Measurements from ENCODE around the gene TSEN2. TPM values are rescaled to one million over a fixed set of nuclear protein-coding genes. Genes with fewer than 3 reads are reported as not detected.
A peak's percentile ranks its signal among the peaks of the same experiment; 100 is the strongest.

Gene TSEN2
- polyA plus RNA-seq, 3 donors = 3.2 to 7.3 (median 3.9) TPM

DNA sequence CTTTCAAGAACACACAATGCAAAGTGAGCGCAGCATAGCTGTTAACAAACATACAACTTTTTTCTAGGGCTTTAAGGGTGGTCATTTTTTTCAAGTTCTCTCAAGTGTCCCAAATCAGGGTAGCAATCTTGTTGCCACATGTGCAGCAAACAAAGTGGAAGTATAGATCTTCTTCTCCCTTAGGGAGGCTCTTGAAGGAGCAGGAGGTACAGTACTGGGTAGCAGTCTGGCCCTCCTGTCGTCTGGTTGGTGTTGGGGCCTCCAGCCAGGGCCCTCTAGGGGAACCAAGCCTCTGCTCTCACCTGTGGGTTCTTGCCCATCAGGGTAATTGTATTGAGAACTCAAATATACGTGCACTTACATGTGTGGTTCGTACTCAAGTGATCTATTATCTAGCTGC, 98.5 kb downstream of the TSEN2 start:
- H4K20me1 ChIP-seq (ENCODE audit: insufficient read depth, low read length) = peaks cover 65% of the 10 kb centered on the region
- H3K4me2 ChIP-seq (replicated peaks; ENCODE audit: extremely low read depth, low read length, poor library complexity, severe bottlenecking) = no peak overlapping the region
- no peak overlapping the region for H3K9ac ChIP-seq (ENCODE audit: insufficient read depth, low read length, poor library complexity, severe bottlenecking)
- peaks cover 5% of the 10 kb centered on the region for H3K79me2 ChIP-seq (ENCODE audit: insufficient read depth, low read length)
- Mint-ChIP-seq H3K4me1 (peaks cover 8% of the 10 kb centered on the region), H3K27ac (peak overlapping the region in 1 of 7 donors; percentile 5), H3K36me3 (peaks cover 81 to 92% of the 10 kb centered on the region in 2 donors), H3K9me3 (no peaks in the 10 kb centered on the region), H3K27me3 (ENCODE audit: low read depth in 3 of 3) (no peaks in the 10 kb centered on the region), H3K4me3 (no peak overlapping the region)
- no peak overlapping the region for H2AFZ ChIP-seq (ENCODE audit: insufficient read depth, low read depth, low read length, poor library complexity, severe bottlenecking)
- H3K9me3 ChIP-seq (replicated peaks in 1 of 2; ENCODE audit: control insufficient read depth in 1 of 2, insufficient read depth in 1 of 2, low read length in 2 of 2) = no peaks in the 10 kb centered on the region
- intact Hi-C loops (cut with micrococcal nuclease) = no loop called here
- H3K27me3 ChIP-seq (ENCODE audit: control insufficient read depth in 2 of 2, insufficient read depth in 2 of 2, low read length in 2 of 2) = no peaks in the 10 kb centered on the region
- TF ChIP-seq, protein P1, sequence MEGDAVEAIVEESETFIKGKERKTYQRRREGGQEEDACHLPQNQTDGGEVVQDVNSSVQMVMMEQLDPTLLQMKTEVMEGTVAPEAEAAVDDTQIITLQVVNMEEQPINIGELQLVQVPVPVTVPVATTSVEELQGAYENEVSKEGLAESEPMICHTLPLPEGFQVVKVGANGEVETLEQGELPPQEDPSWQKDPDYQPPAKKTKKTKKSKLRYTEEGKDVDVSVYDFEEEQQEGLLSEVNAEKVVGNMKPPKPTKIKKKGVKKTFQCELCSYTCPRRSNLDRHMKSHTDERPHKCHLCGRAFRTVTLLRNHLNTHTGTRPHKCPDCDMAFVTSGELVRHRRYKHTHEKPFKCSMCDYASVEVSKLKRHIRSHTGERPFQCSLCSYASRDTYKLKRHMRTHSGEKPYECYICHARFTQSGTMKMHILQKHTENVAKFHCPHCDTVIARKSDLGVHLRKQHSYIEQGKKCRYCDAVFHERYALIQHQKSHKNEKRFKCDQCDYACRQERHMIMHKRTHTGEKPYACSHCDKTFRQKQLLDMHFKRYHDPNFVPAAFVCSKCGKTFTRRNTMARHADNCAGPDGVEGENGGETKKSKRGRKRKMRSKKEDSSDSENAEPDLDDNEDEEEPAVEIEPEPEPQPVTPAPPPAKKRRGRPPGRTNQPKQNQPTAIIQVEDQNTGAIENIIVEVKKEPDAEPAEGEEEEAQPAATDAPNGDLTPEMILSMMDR (IDR thresholded peaks at IDR 0.05) = no peak
- no peaks in the 10 kb centered on the region for H3K4me1 ChIP-seq (ENCODE audit: control insufficient read depth in 1 of 2, insufficient read depth in 2 of 2, low read length in 2 of 2)
- H3K36me3 ChIP-seq (replicated peaks in 1 of 2; ENCODE audit: control insufficient read depth in 1 of 2, insufficient read depth in 2 of 2, low read length in 2 of 2) = peaks cover 83 to 94% of the 10 kb centered on the region in 2 donors
- peak overlapping the region in 1 of 2 donors; percentile 27 for H3K27ac ChIP-seq (ENCODE audit: low read depth in 1 of 2, low read length in 2 of 2)
- DNase-seq = no peak
- no peak overlapping the region for H3K4me3 ChIP-seq (replicated peaks in 1 of 3; ENCODE audit: low read depth in 2 of 3, low read length in 3 of 3)
- 100% methylated on average over 2 of the region's 4 CpGs for WGBS (ENCODE audit: insufficient coverage)

Small RNA genes lying within 50 kb of the gene (small RNA-seq; reads per million reads assigned to genes)
- gene RF00017 (ENCODE audit: insufficient read length, low read depth) (not detected), gene RNA5SP123 (ENCODE audit: insufficient read length, low read depth) (not detected), gene RNU6-377P (ENCODE audit: insufficient read length, low read depth) (not detected)

Other genes with a start within 250 kb of the TSEN2 start
- gene PPARG, start 195.4 kb upstream of the TSEN2 start, polyA plus RNA-seq = 1 to 10 TPM in 1 of 3 donors, under 1 TPM in 2; 0.56 to 2.0 (median 0.97) TPM
- gene MKRN2OS, start 61.0 kb downstream of the TSEN2 start, polyA plus RNA-seq = not detected
- gene MKRN2, start 72.6 kb downstream of the TSEN2 start, polyA plus RNA-seq = 10 to 100 TPM; 18.2 to 30.9 (median 29.6) TPM
- 100 to 1,000 TPM in 1 of 3 donors, 10 to 100 TPM in 2; 73.0 to 181 (median 79.5) TPM for gene RAF1, start 179.6 kb downstream of the TSEN2 start, polyA plus RNA-seq

Data from CD14-positive monocyte (primary cell).